Measurements from ENCODE around the gene VOPP1.
"Not testable (repeated sequence)": the region's sequence is repeated elsewhere in the genome, so short reads cannot be mapped to it uniquely, and the experiment has no call there.

Gene VOPP1

GRCh38 chr7:55572378-55573233 is at the start of gene VOPP1:
Gene VOPP1 (minus strand): TSS chr7:55572502. CDS start chr7:55572324, 178 bp downstream.
- no peak for DNase-seq

- DNase-seq: no peak
Observed at GRCh38 chr7:55618913-55619312, 46.6 kb upstream of the VOPP1 start.

- DNase-seq: not testable (repeated sequence)
Observed at GRCh38 chr7:55614365-55615064, 42.2 kb upstream of the VOPP1 start.

- DNase-seq: not testable (repeated sequence)
Observed at GRCh38 chr7:55609726-55610125, 37.4 kb upstream of the VOPP1 start.

GRCh38 chr7:55605661-55606060 is 33.4 kb upstream of the VOPP1 start:
- DNase-seq: not testable (repeated sequence)

GRCh38 chr7:55597944-55598499 is 25.7 kb upstream of the VOPP1 start:
- DNase-seq: not testable (repeated sequence)

GRCh38 chr7:55597214-55597739 is 25.0 kb upstream of the VOPP1 start:
- DNase-seq: not testable (repeated sequence)

- no peak for DNase-seq
Observed at GRCh38 chr7:55595511-55595910, 23.2 kb upstream of the VOPP1 start.

GRCh38 chr7:55594870-55595269 is 22.6 kb upstream of the VOPP1 start:
- no peak for DNase-seq

GRCh38 chr7:55594414-55594813 is 22.1 kb upstream of the VOPP1 start:
- no peak for DNase-seq

- DNase-seq: no peak
Observed at GRCh38 chr7:55593515-55594318, 21.4 kb upstream of the VOPP1 start.

GRCh38 chr7:55593172-55593514 is 20.8 kb upstream of the VOPP1 start:
- DNase-seq: no peak

GRCh38 chr7:55592492-55592891 is 20.2 kb upstream of the VOPP1 start:
- no peak for DNase-seq

- no peak for DNase-seq
Observed at GRCh38 chr7:55591282-55591931, 19.1 kb upstream of the VOPP1 start.

GRCh38 chr7:55590517-55591281 is 18.4 kb upstream of the VOPP1 start:
- DNase-seq: no peak

GRCh38 chr7:55589905-55590304 is 17.6 kb upstream of the VOPP1 start:
- no peak for DNase-seq

GRCh38 chr7:55588976-55589604 is 16.8 kb upstream of the VOPP1 start:
- no peak for DNase-seq

- no peak for DNase-seq
Observed at GRCh38 chr7:55588379-55588699, 16.0 kb upstream of the VOPP1 start.

- no peak for DNase-seq
Observed at GRCh38 chr7:55587687-55588378, 15.5 kb upstream of the VOPP1 start.

GRCh38 chr7:55582656-55583055 is 10.4 kb upstream of the VOPP1 start:
- not testable (repeated sequence) for DNase-seq
